Endothelial cell of umbilical vein (primary cell): ENCODE data around the gene BRSK1. TPM values are rescaled to one million over a fixed set of nuclear protein-coding genes. Genes with fewer than 3 reads are reported as not detected.

Experiments used
- BruUV-seq: library from RNA; stranded (reverse); fragments of 400-500 nt; replicated peaks from 2 replicates; lab custom pipeline; 2021; lab: Mats Ljungman, UMichigan
- CTCF ChIA-PET: fragments of 300-600, 350-600 bp; sonication (Branson Sonifier 250); formaldehyde crosslinking; loops from one replicate; lab custom pipeline; 2021; ENCODE audit warnings: antibody characterized with exemption, inconsistent platforms; lab: Charles Lee
- POLR2A ChIA-PET: fragments of 300-600, 350-600 bp; sonication (Branson Sonifier 250); formaldehyde crosslinking; loops from one replicate; lab custom pipeline; 2021; ENCODE audit warnings: antibody characterized with exemption, inconsistent platforms; lab: Charles Lee
- DNase-seq: peaks from one replicate; pipeline ENCODE4 v3.0.0-alpha.2; 2011; ENCODE audit warnings: low read depth, low spot score
- FAIRE-seq: peaks from 2 replicates; lab custom pipeline; 2011; peaks lifted over from hg19 to GRCh38; lab: Jason Lieb, UNC
- H2AFZ ChIP-seq: 2 replicates; pipeline ENCODE4 v1.6.0; 2012; ENCODE audit warnings: low read depth, low read length, control low read depth, inconsistent platforms
- H3K27ac ChIP-seq: 2 replicates; pipeline ENCODE4 v1.5.1; 2011; ENCODE audit warnings: low read depth, mild to moderate bottlenecking, control low read depth, low read length, moderate library complexity; ENCODE audit not compliant: insufficient read depth
- H3K27me3 ChIP-seq, 2 experiments: 2 replicates each; pipeline versions ENCODE4 v1.6.0 to v1.6.1; 2011; ENCODE audit warnings: low read length in 2 of 2, mixed read lengths in 1 of 2; ENCODE audit not compliant: control insufficient read depth in 2 of 2, insufficient read depth in 2 of 2
- H3K36me3 ChIP-seq, 2 experiments: 2 replicates in 1 of 2; 3 replicates in 1 of 2; pipeline ENCODE4 v1.5.1; 2011; ENCODE audit warnings: low read length in 2 of 2, mild to moderate bottlenecking in 1 of 2, moderate library complexity in 1 of 2; ENCODE audit not compliant: control insufficient read depth in 2 of 2, insufficient read depth in 2 of 2; ENCODE audit errors: extremely low read depth in 1 of 2
- H3K4me1 ChIP-seq: 3 replicates; pipeline ENCODE4 v1.5.1; 2011; ENCODE audit warnings: mild to moderate bottlenecking, low read length; ENCODE audit not compliant: control insufficient read depth, insufficient read depth; ENCODE audit errors: extremely low read depth
- H3K4me2 ChIP-seq: 2 replicates; pipeline ENCODE4 v1.6.1; 2011; ENCODE audit warnings: low read length, control low read depth, mixed read lengths; ENCODE audit not compliant: insufficient read depth
- H3K4me3 ChIP-seq, 3 experiments: fragments of 200-600 bp in 1 of 3; sonication (generic), shearing (Covaris generic) in 1 of 3; replicated peaks in 1 of 3; 2 replicates each; pipeline ENCODE4 v1.5.1; 2011 to 2016; ENCODE audit warnings: control low read depth in 3 of 3, low read length in 3 of 3, mild to moderate bottlenecking in 2 of 3, inconsistent platforms in 1 of 3, low read depth in 1 of 3, moderate library complexity in 1 of 3; ENCODE audit not compliant: insufficient read depth in 1 of 3
- H3K79me2 ChIP-seq: 2 replicates; pipeline ENCODE4 v1.6.0; 2012; ENCODE audit warnings: low read length, inconsistent platforms; ENCODE audit not compliant: control insufficient read depth, insufficient read depth
- H3K9ac ChIP-seq: replicated peaks from 2 replicates; pipeline ENCODE3; 2011; ENCODE audit warnings: low read length, control low read depth; ENCODE audit not compliant: insufficient read depth; ENCODE audit errors: extremely low read depth
- H3K9me1 ChIP-seq: replicated peaks from 3 replicates; pipeline ENCODE4 v1.6.0; 2011; ENCODE audit warnings: mild to moderate bottlenecking, low read length; ENCODE audit not compliant: control insufficient read depth, insufficient read depth; ENCODE audit errors: extremely low read depth
- H3K9me3 ChIP-seq: replicated peaks from 2 replicates; pipeline ENCODE4 v1.5.1; 2012; ENCODE audit warnings: low read length, inconsistent platforms; ENCODE audit not compliant: control insufficient read depth, insufficient read depth
- H4K20me1 ChIP-seq: replicated peaks from 2 replicates; pipeline ENCODE3; 2011; ENCODE audit warnings: mild to moderate bottlenecking, low read length; ENCODE audit not compliant: control insufficient read depth, insufficient read depth; ENCODE audit errors: extremely low read depth
- CTCF ChIP-seq, 2 donors: IDR thresholded peaks; 1 replicate in 1 of 2; 2 replicates in 1 of 2; pipeline ENCODE4 v1.5.1; 2011; ENCODE audit warnings: low read length in 2 of 2, mild to moderate bottlenecking in 2 of 2, moderate library complexity in 2 of 2, control low read depth in 1 of 2, inconsistent platforms in 1 of 2, low read depth in 1 of 2; ENCODE audit not compliant: insufficient read depth in 1 of 2; ENCODE audit errors: extremely low read depth in 1 of 2
- EZH2 ChIP-seq: IDR thresholded peaks from 2 replicates; pipeline ENCODE4 v1.6.1; 2012; ENCODE audit warnings: borderline replicate concordance, low read depth, mild to moderate bottlenecking, moderate library complexity, low read length, inconsistent platforms; ENCODE audit not compliant: severe bottlenecking
- FOS ChIP-seq: IDR thresholded peaks from 2 replicates; pipeline ENCODE4 v1.6.1; 2011; ENCODE audit warnings: mild to moderate bottlenecking, low read length, moderate library complexity, borderline replicate concordance; ENCODE audit not compliant: insufficient read depth
- GATA2 ChIP-seq: IDR thresholded peaks from 2 replicates; pipeline ENCODE4 v1.7.0; 2011; ENCODE audit warnings: low read depth, mild to moderate bottlenecking, moderate library complexity, mixed read lengths, low read length; ENCODE audit not compliant: insufficient read length, insufficient read depth
- JUN ChIP-seq: IDR thresholded peaks from 2 replicates; pipeline ENCODE4 v1.6.1; 2011; ENCODE audit warnings: borderline replicate concordance, low read depth; ENCODE audit not compliant: insufficient read length, insufficient read depth
- MAX ChIP-seq: IDR thresholded peaks from 2 replicates; pipeline ENCODE4 v1.6.1; 2011; ENCODE audit not compliant: insufficient read depth, insufficient read length
- MYC ChIP-seq: IDR thresholded peaks from one replicate; pipeline ENCODE4 v1.6.1; 2011; ENCODE audit warnings: mild to moderate bottlenecking, low read depth, low read length
- POLR2A ChIP-seq: IDR thresholded peaks from 2 replicates; pipeline ENCODE4 v1.6.1; 2012; ENCODE audit warnings: low read depth, mild to moderate bottlenecking, control low read depth, low read length
- POLR2AphosphoS5 ChIP-seq: IDR thresholded peaks from 2 replicates; pipeline ENCODE4 v1.6.1; 2012; ENCODE audit warnings: low read depth, mild to moderate bottlenecking, control low read depth, low read length, moderate library complexity; ENCODE audit not compliant: insufficient read depth
- dilution Hi-C: fragments of 300-500 bp; cut with MboI; formaldehyde crosslinking; loops from one replicate; pipeline ENCODE4 v1.15.0; 2019; ENCODE audit warnings: low sequenced_read_pairs; ENCODE audit not compliant: extremely low pct_ligation_motif_present
- intact Hi-C: fragments of 100-400 bp; cut with micrococcal nuclease; formaldehyde crosslinking; loops from one replicate; pipeline ENCODE4 v1.10.0; 2022
- polyA plus RNA-seq, 4 experiments: library from polyadenylated mRNA; depleted of rRNA in 3 of 4; stranded (reverse) in 3 of 4; unstranded in 1 of 4; fragments of >200 nt; gene quantifications; 2 replicates each; pipeline versions ENCODE4 v1.2.1 to v1.2.3, GENCODE V29; 2011 to 2012; ENCODE audit warnings: missing spikeins in 1 of 4
- total RNA-seq: library from RNA; stranded (reverse); gene quantifications from 2 replicates; pipeline ENCODE4 v1.2.3, GENCODE V29; 2021

The BRSK1 gene
- total and polyA plus RNA-seq, 2 donors (not counting 3 experiments of a cell fraction or from before 2014, with no cell fraction given): 0.33 to 0.44 TPM

- H3K4me1 ChIP-seq: peaks cover 16% of the 10 kb centered on the region
- no peaks in the 10 kb centered on the region for H3K36me3 ChIP-seq
- BruUV-seq: no TSS peak
- H2AFZ ChIP-seq: no peak overlapping the region
- POLR2A ChIA-PET: no interaction called here
- H3K79me2 ChIP-seq: peaks cover 18% of the 10 kb centered on the region
- no peaks in the 10 kb centered on the region for H4K20me1 ChIP-seq
- FAIRE-seq (no peak), DNase-seq (no peak)
- H3K9me3 ChIP-seq: no peaks in the 10 kb centered on the region
- dilution Hi-C loops (no loop called here), intact Hi-C loops (no loop called here)
- no peak for TF ChIP-seq MAX
- TF ChIP-seq POLR2A: no peak
- TF ChIP-seq GATA2: no peak
- no peak for TF ChIP-seq MYC
- TF ChIP-seq EZH2: no peak
- no peak for TF ChIP-seq CTCF (IDR thresholded peaks at IDR 0.05; ENCODE audit: extremely low read depth in 1 of 2, insufficient read depth in 1 of 2, low read depth in 1 of 2, low read length in 2 of 2)
- TF ChIP-seq JUN: no peak
- TF ChIP-seq FOS: no peak
- no peak for TF ChIP-seq POLR2AphosphoS5
- H3K27ac ChIP-seq: no peak overlapping the region
- no peak overlapping the region for H3K4me2 ChIP-seq
- no peaks in the 10 kb centered on the region for H3K9me1 ChIP-seq
- H3K4me3 ChIP-seq: no peak overlapping the region
- CTCF ChIA-PET: no interaction called here
- H3K27me3 ChIP-seq: no peaks in the 10 kb centered on the region
- H3K9ac ChIP-seq: no peak overlapping the region
Observed at GRCh38 chr19:55261671-55262126, 22.1 kb upstream of the BRSK1 start.
